Activated T-cell treated with anti-CD3 and anti-CD28 coated beads for 4 hours (primary cell): ENCODE measurements around the gene VGLL1.

ENCODE experiments used
- DNase-seq: peaks from one replicate; pipeline ENCODE4 v3.0.0-alpha.2; 2020

The VGLL1 gene

GRCh38 chrX:136555694-136556093 is 23.7 kb downstream of the VGLL1 start:
- no peak for DNase-seq

DNA sequence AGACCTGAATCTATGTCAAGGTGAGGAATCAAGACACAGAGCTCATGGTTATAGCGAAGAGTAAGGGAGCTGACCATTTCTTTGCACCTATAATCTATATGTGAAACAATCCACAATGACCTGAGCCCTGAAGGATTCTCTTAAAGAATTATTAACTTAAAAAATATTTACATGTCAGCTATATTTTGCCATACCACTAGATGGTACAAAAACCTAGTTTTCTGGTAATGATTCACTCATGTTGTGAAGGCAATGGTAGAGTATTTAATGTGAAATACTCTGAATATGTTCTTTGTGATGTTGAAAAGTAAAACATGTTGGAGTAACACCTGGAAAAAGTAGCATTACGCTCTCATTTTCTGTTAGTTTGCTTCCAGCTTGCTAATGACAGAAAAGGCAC is 40.0 kb downstream of the VGLL1 start:
- DNase-seq, result no peak

DNA sequence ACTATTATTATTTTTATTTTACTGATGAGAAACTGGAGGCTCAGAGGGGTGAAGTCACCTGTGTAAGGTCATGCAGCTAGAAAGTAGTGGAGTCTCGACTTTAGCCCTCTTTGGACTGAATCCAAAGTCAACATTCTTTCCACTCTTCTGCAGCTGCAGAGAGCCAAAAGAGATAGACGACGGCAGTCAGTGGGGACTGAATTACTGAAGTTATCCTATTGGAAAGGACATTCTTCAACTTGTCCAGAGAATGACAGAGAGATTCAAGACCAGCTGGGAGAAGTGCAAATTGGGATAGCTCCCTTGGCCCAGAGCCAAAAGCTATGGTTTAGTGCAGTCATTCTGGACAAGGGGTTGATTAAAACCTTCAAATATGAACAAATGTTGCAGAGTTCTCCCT is 42.5 kb downstream of the VGLL1 start:
- no peak for DNase-seq

DNA sequence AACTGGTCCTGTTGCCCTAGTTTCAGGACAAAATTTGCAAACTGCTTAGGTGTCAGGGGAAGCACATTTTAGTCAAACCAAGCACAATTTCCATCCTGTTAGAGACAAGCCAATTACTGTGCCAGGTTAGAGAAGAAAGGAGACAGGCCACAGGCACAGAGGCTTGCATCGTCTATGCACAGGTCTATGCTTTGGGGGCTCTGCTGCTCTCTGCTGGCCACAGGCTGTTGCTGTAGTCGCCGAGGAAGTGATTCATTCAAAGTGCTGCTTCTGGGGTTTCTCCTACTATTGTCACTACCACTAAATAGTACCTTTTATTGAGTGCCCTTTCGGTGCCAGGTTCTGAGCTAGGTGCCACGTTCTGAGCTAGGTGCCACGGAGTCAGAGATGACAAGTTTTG is 45.5 kb downstream of the VGLL1 start:
- DNase-seq, result peak; percentile 50

GRCh38 chrX:136580316-136580715 is 48.3 kb downstream of the VGLL1 start:
- no peak for DNase-seq

GRCh38 chrX:136582624-136583023 is 50.6 kb downstream of the VGLL1 start:
- DNase-seq, result no peak

DNA sequence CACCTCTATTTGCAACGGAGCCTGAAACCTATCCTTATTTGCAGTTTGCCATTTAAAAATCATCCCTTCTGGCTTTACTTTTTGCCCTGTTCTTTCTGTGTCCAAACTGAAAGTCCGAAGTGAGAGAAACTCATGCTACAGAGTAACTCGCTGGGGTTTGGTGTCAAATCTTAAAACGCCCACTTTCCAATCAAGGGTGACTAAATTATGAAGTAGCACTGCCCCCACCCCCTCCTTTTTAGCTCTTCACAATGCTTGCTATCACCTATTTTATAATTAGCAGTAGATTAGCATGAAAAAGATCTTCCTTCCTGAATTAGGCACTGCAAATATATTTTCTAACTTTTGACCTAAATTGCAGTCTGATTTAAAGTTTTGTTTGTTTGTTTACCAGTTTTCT is 52.5 kb downstream of the VGLL1 start:
- DNase-seq, result no peak

- no peak for DNase-seq
These were observed 53.2 kb downstream of the VGLL1 start for GRCh38 chrX:136585262-136585661.

DNA sequence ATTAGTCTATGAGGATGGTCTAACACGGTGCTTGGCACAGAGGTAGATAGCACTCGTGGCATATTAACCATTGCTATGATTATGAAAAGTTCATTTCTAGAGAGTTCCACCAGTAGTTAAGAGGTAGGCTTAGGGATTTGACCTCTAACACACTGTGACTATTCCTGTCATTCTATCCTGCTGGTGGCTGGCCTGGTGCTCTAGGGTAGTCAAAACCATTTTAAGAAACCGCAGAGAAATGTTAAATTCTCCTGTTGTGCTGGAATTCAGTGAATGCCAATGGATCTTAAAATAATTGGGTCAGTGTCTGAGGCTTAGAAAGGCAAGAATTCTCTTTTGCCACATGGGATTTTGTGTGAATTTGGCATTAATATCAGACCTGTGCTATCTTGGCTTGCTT is 53.9 kb downstream of the VGLL1 start:
- no peak for DNase-seq

GRCh38 chrX:136586386-136586785 is 54.4 kb downstream of the VGLL1 start:
- no peak for DNase-seq

- no peak for DNase-seq
These were observed 55.5 kb downstream of the VGLL1 start for GRCh38 chrX:136587532-136587931.

DNA sequence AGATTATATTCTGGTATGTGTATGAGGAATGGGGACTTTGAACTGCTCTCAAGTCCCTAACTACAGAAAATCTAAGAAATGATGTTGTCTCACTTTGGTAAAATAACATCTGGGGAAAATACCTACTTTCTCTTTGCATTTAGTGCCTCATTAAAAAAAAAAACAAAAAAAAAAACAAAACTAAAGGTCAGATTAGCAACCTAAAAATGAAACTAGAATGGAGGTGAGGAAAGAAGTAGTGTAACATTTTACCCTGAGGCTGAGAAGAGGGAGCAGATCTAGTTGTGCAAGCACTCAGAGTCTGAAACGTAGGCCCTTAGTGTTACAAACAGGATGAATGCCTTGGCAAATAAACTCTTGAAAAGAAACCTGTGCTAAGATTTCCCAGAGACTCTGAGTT is 56.0 kb downstream of the VGLL1 start:
- DNase-seq, result no peak

GRCh38 chrX:136589966-136590365 is 58.0 kb downstream of the VGLL1 start:
- no peak for DNase-seq

- no peak for DNase-seq
These were observed 65.3 kb downstream of the VGLL1 start for GRCh38 chrX:136597356-136597755.

DNA sequence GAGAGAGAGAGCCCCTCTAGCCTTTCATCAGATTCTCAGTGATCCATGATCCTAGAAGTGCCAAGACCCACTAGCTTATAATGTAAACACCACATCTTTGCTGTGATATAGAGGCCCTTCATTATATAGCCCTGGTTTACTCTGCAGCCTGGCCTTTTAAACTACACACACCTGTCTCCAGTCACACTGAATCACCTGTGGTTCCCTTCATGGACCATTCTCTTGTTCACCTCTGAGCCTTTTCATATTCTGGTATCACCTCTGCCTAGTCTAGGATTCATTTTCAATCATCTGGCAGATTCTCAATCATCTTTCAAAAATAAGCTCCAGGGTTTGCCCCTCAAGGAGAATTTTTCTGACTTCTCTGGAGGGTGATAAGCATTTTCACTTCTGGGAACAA is 65.9 kb downstream of the VGLL1 start:
- DNase-seq, result no peak

DNA sequence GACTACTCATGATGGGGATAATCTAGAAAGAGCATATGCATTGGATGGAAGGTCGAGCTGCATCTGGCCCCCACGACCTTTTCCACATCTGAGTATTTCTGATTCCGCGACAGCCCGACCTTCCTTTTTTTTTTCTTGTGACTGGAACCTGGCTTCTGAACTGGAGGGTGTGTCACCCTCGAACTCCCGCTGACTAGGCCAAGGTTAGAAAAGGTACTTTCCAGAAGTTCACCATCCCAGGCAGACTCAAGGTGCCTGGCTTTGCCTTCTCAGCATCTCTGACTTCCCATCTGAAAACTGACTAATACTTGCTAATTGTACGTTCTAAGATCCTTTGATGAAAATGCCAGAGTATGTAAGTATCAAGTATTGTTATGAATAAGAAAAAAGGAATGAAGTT is 66.6 kb downstream of the VGLL1 start:
- DNase-seq, result no peak

- no peak for DNase-seq
These were observed 68.0 kb downstream of the VGLL1 start for GRCh38 chrX:136600059-136600458.
